Measurements from ENCODE around the gene PPP1R9A.

The PPP1R9A gene

DNA sequence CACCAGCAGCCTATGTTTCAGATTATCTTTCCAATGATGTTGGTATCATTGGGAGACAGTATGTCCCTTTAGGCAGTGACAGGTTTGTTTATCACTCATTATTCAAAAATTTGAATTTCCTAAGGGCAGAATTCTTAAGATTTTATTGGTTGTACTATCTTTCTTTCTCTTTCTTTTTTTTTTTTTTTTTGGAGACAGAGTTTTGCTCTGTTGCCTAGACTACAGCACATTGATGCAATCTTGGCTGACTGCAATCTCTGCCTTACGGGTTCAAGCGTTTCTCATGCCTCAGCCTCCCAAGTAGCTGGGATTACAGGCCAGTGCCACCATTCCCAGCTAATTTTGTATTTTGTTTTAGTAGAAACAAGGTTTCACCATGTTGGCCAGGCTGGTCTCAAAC is 305.8 kb downstream of the PPP1R9A start:
- DNase-seq: no peak

GRCh38 chr7:95213809-95214492 is 306.6 kb downstream of the PPP1R9A start:
- no peak for DNase-seq

DNA sequence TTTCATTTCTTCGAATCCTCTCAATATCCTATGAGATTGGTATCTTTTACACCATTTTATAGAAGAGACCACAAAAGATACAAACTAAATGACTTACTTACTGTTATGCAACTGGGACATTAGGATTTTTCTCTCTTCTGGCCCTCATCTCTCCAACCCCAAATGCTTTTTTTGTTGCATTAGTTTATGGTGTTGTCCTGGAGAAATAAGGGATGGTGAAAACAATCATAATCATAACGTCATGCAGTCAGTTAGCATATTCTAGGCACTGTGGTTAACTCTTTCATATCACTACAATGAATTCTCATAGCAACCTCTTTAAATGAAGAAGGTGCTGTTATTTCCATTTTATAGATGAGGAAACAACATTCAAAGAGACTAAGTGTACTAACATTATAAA is 312.3 kb downstream of the PPP1R9A start:
- no peak for DNase-seq

- no peak for DNase-seq
Observed at GRCh38 chr7:95220328-95220727, 312.9 kb downstream of the PPP1R9A start.

GRCh38 chr7:95225301-95225700 is 317.9 kb downstream of the PPP1R9A start:
- no peak for DNase-seq

GRCh38 chr7:95229301-95229700 is 321.9 kb downstream of the PPP1R9A start:
- no peak for DNase-seq

GRCh38 chr7:95238252-95238943 is 331.0 kb downstream of the PPP1R9A start:
- DNase-seq: no peak

DNA sequence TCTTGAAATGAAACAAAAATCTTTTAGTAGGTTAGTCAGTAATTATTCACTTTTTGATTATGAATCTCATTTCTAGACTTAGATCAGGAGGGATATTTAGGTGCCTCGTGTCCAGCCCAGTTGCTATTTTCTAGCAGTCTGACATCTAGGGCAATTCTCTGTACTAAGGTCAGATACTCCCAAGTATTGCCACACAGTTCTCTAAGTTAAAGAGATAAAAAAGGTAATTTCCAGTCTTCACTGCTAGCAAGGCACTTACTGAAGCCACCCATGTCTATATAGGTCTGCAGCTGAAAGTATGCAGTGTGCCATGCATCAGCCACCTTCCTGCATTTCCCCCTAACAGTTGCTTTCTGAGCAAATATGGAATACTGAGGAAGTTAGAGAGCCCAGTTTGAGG is 333.5 kb downstream of the PPP1R9A start:
- no peak for DNase-seq

DNA sequence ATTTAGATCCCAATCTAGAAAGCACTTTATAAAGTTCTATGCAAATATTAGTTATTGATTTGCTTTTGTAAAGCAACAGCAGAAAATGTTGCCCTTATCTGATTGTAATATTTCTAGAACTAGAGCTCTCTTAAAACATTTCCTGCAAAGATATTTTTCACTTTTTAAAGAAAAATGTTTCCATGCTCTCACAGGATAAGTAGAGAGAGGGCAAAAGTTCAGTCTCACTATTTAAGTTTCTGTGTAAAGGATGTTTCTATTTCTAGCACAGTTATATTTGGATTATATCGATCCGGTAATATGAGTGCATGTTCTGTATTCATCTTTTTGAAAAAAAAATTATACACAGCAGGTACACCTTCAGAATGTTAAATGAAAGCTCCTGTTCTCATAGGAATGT is 334.9 kb downstream of the PPP1R9A start:
- DNase-seq: no peak

DNA sequence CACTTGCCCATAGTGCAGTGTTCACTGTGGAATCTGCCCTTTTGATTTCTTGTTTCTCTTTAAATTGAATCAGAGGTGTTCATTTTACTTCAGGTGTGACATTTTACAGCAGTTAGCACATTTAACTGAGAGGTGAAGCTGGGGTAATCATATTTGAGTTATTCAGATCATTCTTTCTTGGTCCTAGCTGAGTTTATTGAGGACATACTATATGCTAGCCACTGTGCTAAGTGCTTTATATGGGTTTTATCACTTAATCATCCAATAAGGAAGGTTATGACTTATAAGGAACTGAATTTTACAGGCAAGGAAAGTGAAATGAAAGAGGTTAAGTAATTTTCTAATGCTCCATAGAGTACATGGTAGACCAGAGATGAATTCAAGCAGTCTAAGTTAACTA is 337.2 kb downstream of the PPP1R9A start:
- no peak for DNase-seq

GRCh38 chr7:95245828-95246500 is 338.6 kb downstream of the PPP1R9A start:
- no peak for DNase-seq

GRCh38 chr7:95246831-95247370 is 339.5 kb downstream of the PPP1R9A start:
- no peak for DNase-seq

DNA sequence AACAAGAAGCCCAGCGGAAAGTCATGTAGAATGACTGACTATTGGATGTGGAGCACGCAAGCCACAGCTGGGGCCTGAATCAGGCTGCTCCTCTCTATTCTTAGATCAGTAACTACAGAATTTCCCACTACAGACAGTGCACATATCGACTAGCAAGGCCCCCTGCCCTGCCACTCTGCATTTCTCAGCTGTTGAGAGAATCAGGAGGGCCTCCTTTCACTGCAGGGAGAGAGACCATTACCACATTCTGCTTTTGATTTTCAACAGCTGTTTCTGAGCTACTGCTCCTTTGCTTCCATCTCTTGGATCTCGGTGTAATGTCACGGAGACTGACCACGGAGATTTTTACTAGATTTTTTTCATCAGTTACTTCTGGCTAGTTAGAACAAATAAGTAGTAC is 343.2 kb downstream of the PPP1R9A start:
- no peak for DNase-seq

- no peak for DNase-seq
Observed at GRCh38 chr7:95251966-95252365, 344.6 kb downstream of the PPP1R9A start.

- no peak for DNase-seq
Observed at GRCh38 chr7:95253986-95254385, 346.6 kb downstream of the PPP1R9A start.

DNA sequence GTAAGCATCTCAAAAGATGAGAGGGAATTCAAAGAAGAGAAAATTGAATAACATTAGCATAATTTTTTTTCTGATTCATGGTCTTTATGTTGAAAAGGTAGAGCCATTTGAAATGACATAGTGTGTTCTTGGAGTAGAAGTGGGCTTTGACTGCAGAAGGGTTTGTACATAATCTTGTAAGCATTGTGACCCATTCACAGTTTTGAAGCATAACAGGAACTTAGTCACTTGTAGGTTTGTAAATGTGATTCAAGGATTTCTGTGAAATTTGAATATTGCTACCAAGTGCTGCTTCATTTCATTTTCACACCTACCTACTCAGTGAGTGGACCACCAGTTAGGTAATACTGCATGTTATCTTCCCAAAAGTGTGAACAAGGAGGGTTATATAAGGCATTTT is 348.3 kb downstream of the PPP1R9A start:
- no peak for DNase-seq

- no peak for DNase-seq
Observed at GRCh38 chr7:95261895-95262415, 354.6 kb downstream of the PPP1R9A start.

- DNase-seq: no peak
Observed at GRCh38 chr7:95262875-95263274, 355.5 kb downstream of the PPP1R9A start.

GRCh38 chr7:95263785-95264362 is 356.5 kb downstream of the PPP1R9A start:
- DNase-seq: no peak

DNA sequence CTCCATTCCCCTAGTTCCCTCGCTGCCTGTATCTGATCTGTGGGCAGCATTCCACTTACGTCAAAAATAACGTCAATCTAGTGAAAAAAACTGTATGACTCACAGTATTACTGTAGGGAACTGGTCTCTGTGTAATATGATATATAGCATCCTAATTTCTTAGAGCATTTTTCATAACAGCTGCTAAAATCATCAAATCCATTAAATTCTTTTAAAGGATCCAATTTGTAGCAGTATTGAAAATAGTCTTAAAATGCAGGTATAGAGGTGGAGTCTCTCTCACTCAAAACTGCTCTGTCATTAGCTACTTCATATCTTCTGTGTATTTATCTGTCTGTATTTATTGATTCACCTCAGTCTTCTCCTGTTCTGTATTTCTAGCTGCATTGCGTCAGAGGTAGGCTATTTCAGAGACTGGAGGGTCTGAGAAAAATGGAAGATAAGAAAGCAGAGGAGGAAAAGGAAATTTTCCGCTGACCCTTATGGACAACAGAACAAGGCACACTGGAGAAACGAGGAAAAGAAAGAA is 357.0 kb downstream of the PPP1R9A start:
- DNase-seq: no peak

GRCh38 chr7:95265634-95266033 is 358.2 kb downstream of the PPP1R9A start:
- DNase-seq: no peak

DNA sequence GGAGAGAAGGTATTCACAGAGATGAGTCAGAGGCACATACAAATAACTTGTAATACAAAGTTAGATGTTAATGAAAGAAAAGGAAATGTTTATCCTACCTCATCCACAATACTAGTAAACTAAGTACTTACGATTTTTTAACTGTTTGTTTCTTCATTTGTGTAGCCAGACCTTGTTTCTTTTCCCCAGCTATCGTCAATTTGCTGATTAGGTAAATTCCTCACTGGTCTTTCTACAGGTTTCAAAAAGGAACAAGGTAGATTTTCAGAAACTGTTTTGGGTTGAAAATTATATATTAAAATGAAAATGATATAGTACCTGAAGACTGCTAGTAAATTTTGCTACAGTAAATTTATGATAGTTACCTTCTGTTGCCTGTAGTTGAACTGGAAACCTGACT is 360.4 kb downstream of the PPP1R9A start:
- DNase-seq: no peak

DNA sequence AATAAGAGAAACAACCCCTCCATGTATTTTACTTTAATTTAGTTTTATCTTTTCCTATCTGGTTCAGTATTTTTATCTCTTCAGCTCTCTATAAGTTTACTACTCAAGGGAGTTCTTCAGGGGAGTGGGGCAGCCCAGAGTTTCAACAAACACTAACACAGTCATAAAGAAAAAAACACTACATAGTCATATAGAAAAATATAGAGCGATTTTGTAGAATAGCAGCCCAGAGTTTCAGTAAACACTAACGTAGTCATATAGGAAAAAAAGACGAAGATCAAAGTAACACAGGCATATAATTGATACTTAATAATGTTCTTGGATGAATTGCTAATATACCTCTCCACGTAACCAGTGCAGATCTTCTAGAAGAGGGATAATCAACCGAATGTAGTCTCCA is 362.2 kb downstream of the PPP1R9A start:
- DNase-seq: no peak
